CD4-positive, alpha-beta T cell treated with Interleukin-6 at 100 ng/mL for 8 hours (primary cell): ENCODE measurements around the gene PDCD2L.
"Not testable (repeated sequence)": the region's sequence is repeated elsewhere in the genome, so short reads cannot be mapped to it uniquely, and the experiment has no call there.

Source experiments
- DNase-seq: peaks from one replicate; pipeline ENCODE4 v3.0.0-alpha.2; 2020; ENCODE audit warnings: mixed read lengths, low spot score

PDCD2L gene

DNA sequence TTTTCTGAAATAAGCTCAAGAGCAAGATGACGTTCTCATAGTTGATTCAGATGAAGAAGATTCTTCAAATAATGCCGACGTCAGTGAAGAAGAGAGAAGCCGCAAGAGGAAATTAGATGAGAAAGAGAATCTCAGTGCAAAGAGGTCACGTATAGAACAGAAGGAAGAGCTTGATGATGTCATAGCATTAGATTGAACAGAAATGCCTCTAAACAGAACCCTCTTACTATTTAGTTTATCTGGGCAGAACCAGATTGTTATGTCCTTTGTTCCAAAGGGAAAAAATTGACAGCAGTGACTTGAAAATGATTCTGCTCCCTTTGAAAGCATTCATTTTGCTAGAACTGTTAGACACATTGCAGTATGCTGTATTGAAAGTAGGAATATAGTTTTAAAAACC, 64.8 kb downstream of the PDCD2L start:
- not testable (repeated sequence) for DNase-seq

DNA sequence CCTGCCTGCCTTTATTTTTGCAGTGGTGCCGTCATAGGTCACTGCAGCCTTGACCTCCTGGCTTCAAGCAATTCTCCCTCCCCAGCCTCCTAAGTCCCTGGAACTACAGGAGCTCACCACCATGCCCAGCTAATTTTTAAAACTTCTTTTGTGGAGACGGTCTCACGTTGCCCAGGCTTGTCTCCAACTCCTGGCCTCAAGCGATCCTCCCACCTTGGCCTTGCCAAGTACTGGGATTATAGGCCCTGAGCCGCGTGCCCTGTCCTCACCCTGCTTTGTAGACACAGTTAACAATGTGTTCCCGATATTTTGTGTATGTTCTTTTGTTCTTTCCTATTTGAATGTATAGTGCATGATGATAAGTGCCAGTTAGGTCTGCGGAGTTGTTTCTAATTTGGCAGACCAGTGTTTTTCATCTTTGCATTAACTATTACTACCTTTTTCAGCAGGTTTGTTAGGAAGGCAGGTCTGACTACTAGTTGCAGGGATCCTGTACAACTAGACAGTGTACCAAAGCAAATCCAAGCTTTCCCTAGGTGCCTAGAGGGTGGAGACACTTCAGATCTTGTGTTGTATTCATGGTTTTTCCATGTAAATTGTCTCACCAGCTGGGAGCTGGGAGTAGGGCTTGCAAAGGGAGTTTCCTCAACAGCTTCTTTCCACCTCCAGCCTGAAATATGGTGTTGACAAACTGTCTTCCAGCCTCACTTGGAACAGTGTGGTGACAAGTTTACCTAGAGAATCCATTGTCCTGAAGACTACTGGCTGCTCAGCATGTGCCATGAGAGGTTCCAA, 67.9 kb downstream of the PDCD2L start:
- no peak for DNase-seq

- no peak for DNase-seq
Observed at GRCh38 chr19:34474233-34474989, 70.2 kb downstream of the PDCD2L start.

DNA sequence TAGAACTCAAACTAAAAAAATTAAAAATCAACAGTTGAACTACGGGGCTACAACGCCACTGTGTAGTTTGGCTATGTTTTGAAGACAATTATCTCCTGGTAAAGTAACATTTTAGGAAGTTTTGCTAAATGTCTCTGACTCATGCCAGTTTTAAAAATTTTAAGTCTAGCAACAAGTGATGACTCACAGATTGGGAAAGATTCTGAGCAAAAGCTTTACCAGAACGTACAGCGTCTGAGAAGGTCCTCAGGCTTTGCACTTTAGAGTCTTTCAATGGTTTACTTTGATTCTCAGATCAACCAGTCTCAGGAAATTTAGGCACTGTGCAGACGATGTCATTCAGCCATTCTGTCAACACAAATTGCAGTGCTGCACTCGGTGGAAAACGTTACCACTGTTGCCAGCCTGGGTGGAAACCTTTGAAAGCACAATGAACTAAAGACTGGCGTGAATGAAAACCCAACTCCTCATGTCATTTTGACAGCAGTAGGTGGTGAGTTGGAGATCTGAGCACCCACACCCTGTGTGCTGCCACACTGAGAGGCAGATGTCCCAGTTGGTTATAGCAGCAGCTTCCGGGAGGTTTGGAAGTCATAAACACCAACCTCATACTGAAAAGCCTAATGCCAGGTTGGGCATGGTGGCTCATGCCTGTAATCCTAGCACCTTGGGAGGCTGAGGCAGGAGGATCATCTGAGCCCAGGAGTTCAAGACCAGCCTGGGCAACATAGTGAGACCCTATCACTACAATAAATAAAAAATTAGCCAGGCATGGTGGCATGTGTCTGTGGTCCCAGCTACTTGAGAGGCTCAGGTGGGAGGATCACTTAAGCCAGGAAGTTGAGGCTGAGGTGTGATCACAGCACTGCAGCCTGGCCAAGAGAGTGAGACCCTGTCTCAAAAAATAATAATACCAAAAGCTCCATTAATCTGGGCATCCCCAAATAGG, 71.1 kb downstream of the PDCD2L start:
- no peak for DNase-seq
